ENCODE data around the gene DENND1B. TPM values are rescaled to one million over a fixed set of nuclear protein-coding genes. Genes with fewer than 3 reads are reported as not detected.

DENND1B gene
- total RNA-seq, 1 experiment from 2014 or later = 6.3 TPM

DNA sequence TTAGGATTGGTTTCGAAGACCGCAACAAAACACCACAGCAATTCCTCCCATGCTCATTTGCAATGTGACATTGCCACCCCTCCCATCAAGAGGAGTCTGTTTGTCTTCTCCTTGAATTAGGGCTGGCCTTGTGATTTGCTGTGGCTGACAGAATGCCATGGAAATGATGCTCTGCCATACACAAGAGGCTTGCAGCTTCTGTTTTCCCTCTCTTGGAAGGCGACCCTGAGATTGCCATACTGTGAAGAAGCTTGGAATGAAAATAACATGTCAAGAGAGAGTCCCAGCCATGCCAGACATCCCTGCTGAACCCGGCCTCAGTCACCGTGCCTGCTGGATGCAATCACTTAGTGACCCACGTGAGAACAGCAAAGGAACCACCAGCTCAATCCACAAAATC is 294.8 kb downstream of the DENND1B start:
- Histone ChIP-seq H2BK12ac (ENCODE audit: insufficient read length, low read depth, low read length) (no peak overlapping the region), H4K20me1 (ENCODE audit: control insufficient read depth, insufficient read depth, insufficient read length) (no peaks in the 10 kb centered on the region), H2BK5ac (ENCODE audit: insufficient read length, low read length) (no peak overlapping the region), H3K4me2 (ENCODE audit: insufficient read depth, insufficient read length, low read length) (no peak overlapping the region), H3K4ac (ENCODE audit: low read depth, low read length) (no peak overlapping the region), H3K27ac (ENCODE audit: insufficient read length, low read depth, low read length) (no peak overlapping the region), H3K79me2 (ENCODE audit: insufficient read depth, low read length) (no peaks in the 10 kb centered on the region), H2AFZ (ENCODE audit: low read length) (no peak overlapping the region), H3K14ac (ENCODE audit: insufficient read depth, low read length) (no peak overlapping the region), H3K4me1 (ENCODE audit: insufficient read depth, low read length) (no peaks in the 10 kb centered on the region), H3K18ac (ENCODE audit: insufficient read length, low read depth, low read length) (no peak overlapping the region), H4K5ac (ENCODE audit: insufficient read length, low read depth, low read length) (no peak overlapping the region), H2BK20ac (ENCODE audit: low read depth, low read length, poor library complexity, severe bottlenecking) (no peak overlapping the region), H3K27me3 (ENCODE audit: insufficient read depth, low read length) (no peaks in the 10 kb centered on the region), H3K23me2 (ENCODE audit: insufficient read length, low read depth, low read length, poor library complexity, severe bottlenecking) (no peaks in the 10 kb centered on the region), H4K91ac (ENCODE audit: insufficient read length, low read depth, low read length) (no peak overlapping the region), H4K8ac (replicated peaks; ENCODE audit: insufficient read length, low read depth, low read length) (no peak overlapping the region), H3K23ac (ENCODE audit: insufficient read length, low read depth, low read length) (no peak overlapping the region), H3K9ac (ENCODE audit: extremely low read depth, insufficient read length, low read length) (no peak overlapping the region), H3T11ph (ENCODE audit: low read length) (no peak overlapping the region), H3K56ac (ENCODE audit: insufficient read length, low read depth, low read length) (no peak overlapping the region), H3K9me3 (ENCODE audit: control insufficient read depth, low read depth, low read length) (no peaks in the 10 kb centered on the region), H2BK15ac (ENCODE audit: low read depth, low read length) (no peak overlapping the region), H3K79me1 (ENCODE audit: insufficient read depth, low read depth, low read length, poor library complexity, severe bottlenecking) (no peaks in the 10 kb centered on the region), H2BK120ac (ENCODE audit: low read depth, low read length, poor library complexity, severe bottlenecking) (no peak overlapping the region), H2AK5ac (ENCODE audit: insufficient read length, low read length) (no peak overlapping the region)
- peaks cover 0 to 3% of the 10 kb centered on the region in 2 experiments; a peak in 1 of 4 replicates for H3K4me1 Mint-ChIP-seq
- no CpG with 5 or more reads among the region's 6 CpGs for WGBS (ENCODE audit: extremely low coverage, insufficient read length, low lambda C conversion rate)
- no peaks in the 10 kb centered on the region for H3K36me3 Mint-ChIP-seq (ENCODE audit: insufficient read depth in 1 of 3, low read depth in 3 of 3)
- no peaks in the 10 kb centered on the region for H3K9me3 Mint-ChIP-seq
- DNase-seq = no peak
- H3K4me3 Mint-ChIP-seq = no peak overlapping the region
- 0 out of 7 replicates have a peak overlapping the region, but pooled peaks of 1 of the 3 experiments have one; percentile 37 for H3K27ac Mint-ChIP-seq
- TF ChIP-seq, protein P1, sequence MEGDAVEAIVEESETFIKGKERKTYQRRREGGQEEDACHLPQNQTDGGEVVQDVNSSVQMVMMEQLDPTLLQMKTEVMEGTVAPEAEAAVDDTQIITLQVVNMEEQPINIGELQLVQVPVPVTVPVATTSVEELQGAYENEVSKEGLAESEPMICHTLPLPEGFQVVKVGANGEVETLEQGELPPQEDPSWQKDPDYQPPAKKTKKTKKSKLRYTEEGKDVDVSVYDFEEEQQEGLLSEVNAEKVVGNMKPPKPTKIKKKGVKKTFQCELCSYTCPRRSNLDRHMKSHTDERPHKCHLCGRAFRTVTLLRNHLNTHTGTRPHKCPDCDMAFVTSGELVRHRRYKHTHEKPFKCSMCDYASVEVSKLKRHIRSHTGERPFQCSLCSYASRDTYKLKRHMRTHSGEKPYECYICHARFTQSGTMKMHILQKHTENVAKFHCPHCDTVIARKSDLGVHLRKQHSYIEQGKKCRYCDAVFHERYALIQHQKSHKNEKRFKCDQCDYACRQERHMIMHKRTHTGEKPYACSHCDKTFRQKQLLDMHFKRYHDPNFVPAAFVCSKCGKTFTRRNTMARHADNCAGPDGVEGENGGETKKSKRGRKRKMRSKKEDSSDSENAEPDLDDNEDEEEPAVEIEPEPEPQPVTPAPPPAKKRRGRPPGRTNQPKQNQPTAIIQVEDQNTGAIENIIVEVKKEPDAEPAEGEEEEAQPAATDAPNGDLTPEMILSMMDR (conservative IDR thresholded peaks at IDR 0.05) = no peak
- no peaks in the 10 kb centered on the region for H3K27me3 Mint-ChIP-seq (ENCODE audit: low read depth)
